HG03442 (cell line): Measurements from ENCODE around the gene KIFBP.
"Not testable (repeated sequence)": the region's sequence is repeated elsewhere in the genome, so short reads cannot be mapped to it uniquely, and the experiment has no call there.

ENCODE experiments used
- ATAC-seq: cut with Tn5 transposase; IDR thresholded peaks from one replicate; pipeline ENCODE4 v1.9.1; 2021; ENCODE audit warnings: mild to moderate bottlenecking, moderate library complexity; ENCODE audit not compliant: unreplicated experiment

KIFBP gene

GRCh38 chr10:68988530-68989316 is at the start of gene KIFBP:
Gene KIFBP (plus strand): TSS chr10:68988803. CDS start chr10:68988833, 30 bp downstream.
- peak; percentile 72 for ATAC-seq

- no peak for ATAC-seq
Measured at GRCh38 chr10:68938884-68939283, 49.7 kb upstream of the KIFBP start.

GRCh38 chr10:68940917-68941316 is 47.7 kb upstream of the KIFBP start:
- not testable (repeated sequence) for ATAC-seq

- no peak for ATAC-seq
Measured at GRCh38 chr10:68950598-68950997, 38.0 kb upstream of the KIFBP start.

- no peak for ATAC-seq
Measured at GRCh38 chr10:68954904-68955303, 33.7 kb upstream of the KIFBP start.

- no peak for ATAC-seq
Measured at GRCh38 chr10:68955355-68955831, 33.2 kb upstream of the KIFBP start.

GRCh38 chr10:68955832-68956532 is 32.6 kb upstream of the KIFBP start, which contains the start of gene DDX21:
Gene DDX21 (plus strand): TSS chr10:68956170. CDS start chr10:68956226, 56 bp downstream.
- ATAC-seq = peak; percentile 85

- ATAC-seq = no peak
Measured at GRCh38 chr10:68957284-68957615, 31.4 kb upstream of the KIFBP start.

GRCh38 chr10:68957654-68958053 is 30.9 kb upstream of the KIFBP start:
- ATAC-seq = no peak

- no peak for ATAC-seq
Measured at GRCh38 chr10:68959695-68960527, 28.7 kb upstream of the KIFBP start.

- ATAC-seq = no peak
Measured at GRCh38 chr10:68963151-68963550, 25.5 kb upstream of the KIFBP start.

GRCh38 chr10:68973975-68974374 is 14.6 kb upstream of the KIFBP start:
- no peak for ATAC-seq

GRCh38 chr10:68975936-68976473 is 12.6 kb upstream of the KIFBP start:
- not testable (repeated sequence) for ATAC-seq

- ATAC-seq = not testable (repeated sequence)
Measured at GRCh38 chr10:68979738-68980137, 8.9 kb upstream of the KIFBP start.

- ATAC-seq = no peak
Measured at GRCh38 chr10:68981074-68981473, 7.5 kb upstream of the KIFBP start.

GRCh38 chr10:68982389-68982788 is 6.2 kb upstream of the KIFBP start:
- no peak for ATAC-seq

GRCh38 chr10:68987611-68988010 is 992 bp upstream of the KIFBP start:
- no peak for ATAC-seq

- no peak for ATAC-seq
Measured at GRCh38 chr10:68989317-68989990, 851 bp downstream of the KIFBP start.

- ATAC-seq = no peak
Measured at GRCh38 chr10:68992636-68993440, 4.2 kb downstream of the KIFBP start.

GRCh38 chr10:68997211-68997610 is 8.6 kb downstream of the KIFBP start:
- peak; percentile 28 for ATAC-seq
